ENCODE measurements around the gene RTN4RL1.
"Not testable (repeated sequence)": the region's sequence is repeated elsewhere in the genome, so short reads cannot be mapped to it uniquely, and the experiment has no call there.

The RTN4RL1 gene

DNA sequence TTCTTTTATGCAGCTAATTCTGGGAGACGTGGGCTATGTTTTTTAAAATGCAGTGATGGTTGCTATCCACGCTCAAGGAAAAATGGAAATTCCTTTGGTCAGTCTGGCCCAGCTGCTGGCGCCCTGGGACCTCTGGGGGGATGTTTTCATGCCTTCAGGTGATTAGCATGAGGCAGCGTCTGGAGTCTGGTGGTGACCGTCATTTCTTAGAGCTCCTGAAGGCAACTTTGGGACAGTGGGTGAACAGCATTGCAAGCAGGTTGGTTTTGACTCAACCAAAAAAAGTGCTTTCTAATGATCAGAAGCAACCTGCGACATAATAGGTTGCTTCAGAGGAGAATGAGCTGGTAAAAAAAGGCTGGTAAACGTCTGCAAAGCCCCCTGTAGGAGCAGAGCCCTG lies 113.0 kb downstream of the RTN4RL1 start:
- no peak for DNase-seq

GRCh38 chr17:1909985-1910384 lies 115.1 kb downstream of the RTN4RL1 start:
- DNase-seq, result no peak

GRCh38 chr17:1908699-1909309 lies 116.3 kb downstream of the RTN4RL1 start:
- DNase-seq, result peak; percentile 46

GRCh38 chr17:1907909-1908698 lies 117.0 kb downstream of the RTN4RL1 start:
- DNase-seq, result peak; percentile 12

DNA sequence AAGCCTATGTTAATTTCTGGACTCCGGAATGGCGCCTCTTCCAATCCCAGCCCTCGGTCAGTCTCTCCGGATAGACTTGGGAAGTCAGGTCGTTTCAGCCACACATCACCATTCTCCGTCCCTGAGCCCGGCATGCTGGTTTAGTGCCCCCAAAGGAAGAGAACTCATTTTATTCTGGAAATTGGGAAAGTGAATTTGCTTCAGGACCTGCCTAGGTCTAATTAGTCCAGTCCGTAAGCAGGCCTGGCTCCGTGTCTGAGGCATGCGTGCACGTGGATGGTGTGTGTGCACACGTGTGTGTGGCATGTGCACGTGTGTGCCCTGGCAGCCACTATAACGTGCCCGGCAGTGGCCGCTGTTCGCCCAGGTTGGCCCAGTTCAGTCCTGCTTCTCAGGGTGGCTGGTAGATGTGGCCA lies 117.9 kb downstream of the RTN4RL1 start:
- no peak for DNase-seq

DNA sequence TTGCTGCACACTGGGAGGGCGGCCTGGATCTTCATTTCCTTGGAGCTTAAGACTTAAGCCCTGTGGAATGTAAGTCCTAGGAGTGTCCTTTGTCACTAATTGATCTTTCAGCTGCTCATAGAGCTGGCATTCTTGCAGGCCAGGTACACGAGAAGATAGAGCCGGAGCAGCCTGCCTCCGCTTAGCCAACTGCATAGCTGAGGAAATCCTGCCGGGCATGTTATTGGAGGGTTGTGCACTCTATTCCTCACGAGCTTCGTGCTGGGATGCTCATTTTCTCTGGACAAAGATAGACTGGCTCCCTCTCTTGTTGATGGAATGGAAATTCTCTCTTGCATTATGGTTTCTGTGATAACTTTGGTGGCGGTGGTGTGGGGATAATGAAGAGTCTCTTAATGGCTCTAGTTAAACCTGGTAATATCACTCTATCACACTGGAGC lies 118.5 kb downstream of the RTN4RL1 start:
- DNase-seq, result no peak

- DNase-seq, result no peak
These were observed 119.8 kb downstream of the RTN4RL1 start for GRCh38 chr17:1905190-1905913.

DNA sequence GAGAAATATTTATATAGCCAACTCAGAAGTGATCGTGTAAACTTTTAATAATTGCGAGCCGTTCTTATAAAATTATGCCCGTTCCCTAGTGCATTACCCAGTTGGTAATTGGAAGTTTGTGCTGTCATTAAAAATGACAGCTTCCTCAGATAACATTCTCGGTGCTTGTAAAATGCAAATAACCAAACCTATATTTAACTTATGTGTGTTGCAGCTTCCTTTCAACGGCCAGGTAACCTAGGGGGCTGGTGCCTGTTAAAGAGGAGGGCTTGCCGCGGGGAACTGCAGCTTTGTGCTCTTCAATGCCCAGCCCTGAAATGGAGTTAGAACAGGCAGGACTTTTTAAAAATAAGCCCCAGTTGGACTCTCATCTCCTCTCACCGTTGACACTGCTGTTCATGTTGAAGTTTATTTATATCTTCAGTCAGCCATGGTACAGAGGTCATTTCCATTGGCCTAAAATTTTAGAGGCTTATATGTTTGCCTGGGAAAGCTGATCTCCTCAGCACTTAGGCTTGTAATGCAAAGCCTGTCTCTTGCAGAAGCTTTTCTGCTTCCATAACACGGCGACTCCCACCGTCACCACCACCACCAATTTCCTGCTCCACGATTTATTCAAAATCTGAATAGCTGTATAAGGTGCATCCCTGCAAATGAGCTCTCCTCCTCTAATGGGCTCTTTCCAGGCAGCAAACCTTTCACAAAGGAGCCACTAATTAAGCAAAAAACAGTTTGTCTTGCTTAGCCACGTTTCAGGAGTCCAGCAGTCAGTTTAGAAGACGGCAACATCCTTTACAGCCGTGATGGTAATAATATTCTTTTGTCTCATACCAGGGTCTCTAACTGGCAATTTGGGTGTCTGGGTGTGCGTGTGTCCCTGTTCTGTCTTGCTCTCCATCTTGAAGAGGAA lies 120.6 kb downstream of the RTN4RL1 start:
- DNase-seq, result no peak

- no peak for DNase-seq
These were observed 125.6 kb downstream of the RTN4RL1 start for GRCh38 chr17:1899403-1900000.

- DNase-seq, result no peak
These were observed 126.3 kb downstream of the RTN4RL1 start for GRCh38 chr17:1898872-1899271.

DNA sequence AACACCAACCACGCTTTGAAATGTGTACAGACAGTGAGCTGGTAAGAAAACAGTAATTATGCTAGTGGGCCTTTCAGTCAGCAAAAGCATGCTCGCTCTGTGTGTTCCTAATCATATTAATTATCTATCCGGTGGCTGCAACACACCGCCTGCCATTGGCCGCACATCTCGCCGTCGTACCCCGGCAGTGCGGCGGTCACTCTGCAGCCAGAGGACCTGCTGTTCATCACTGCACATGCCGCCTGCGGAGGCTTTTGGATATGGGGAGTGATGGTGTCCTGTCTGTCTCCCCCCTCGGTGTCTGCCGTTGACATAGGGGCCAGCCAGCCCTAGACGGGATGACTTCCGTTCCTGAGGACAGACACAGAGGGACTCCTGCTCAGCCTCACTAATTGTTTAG lies 126.8 kb downstream of the RTN4RL1 start:
- DNase-seq, result no peak

DNA sequence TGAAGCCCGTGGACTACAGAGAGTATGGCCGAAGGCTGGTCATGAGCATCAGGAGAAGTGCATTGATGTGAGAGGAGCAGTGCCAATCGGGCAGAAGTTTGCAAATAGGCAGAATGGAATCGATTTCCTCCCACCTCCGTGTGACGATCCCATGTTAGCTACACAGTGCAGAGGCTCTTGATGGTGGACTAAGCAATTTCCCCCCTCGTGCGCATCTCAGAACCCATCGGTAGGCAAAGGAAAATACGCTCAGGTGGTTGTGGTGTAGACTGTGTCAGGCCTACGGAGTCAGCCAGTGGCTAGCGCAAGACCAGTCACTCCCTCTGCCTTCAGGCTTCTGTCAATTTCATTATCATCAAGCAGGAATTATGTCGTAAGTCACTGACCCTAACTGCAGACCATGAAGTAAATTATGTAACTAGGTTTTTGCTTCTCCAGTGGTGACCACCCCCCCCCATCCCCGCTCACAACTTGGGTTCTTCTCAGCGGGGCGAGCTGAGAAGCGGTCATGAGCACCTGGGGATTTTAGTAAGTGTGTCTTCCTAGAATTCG lies 128.0 kb downstream of the RTN4RL1 start:
- no peak for DNase-seq

- no peak for DNase-seq
These were observed 128.7 kb downstream of the RTN4RL1 start for GRCh38 chr17:1896243-1897104.

- DNase-seq, result not testable (repeated sequence)
These were observed 129.7 kb downstream of the RTN4RL1 start for GRCh38 chr17:1895479-1895878.

DNA sequence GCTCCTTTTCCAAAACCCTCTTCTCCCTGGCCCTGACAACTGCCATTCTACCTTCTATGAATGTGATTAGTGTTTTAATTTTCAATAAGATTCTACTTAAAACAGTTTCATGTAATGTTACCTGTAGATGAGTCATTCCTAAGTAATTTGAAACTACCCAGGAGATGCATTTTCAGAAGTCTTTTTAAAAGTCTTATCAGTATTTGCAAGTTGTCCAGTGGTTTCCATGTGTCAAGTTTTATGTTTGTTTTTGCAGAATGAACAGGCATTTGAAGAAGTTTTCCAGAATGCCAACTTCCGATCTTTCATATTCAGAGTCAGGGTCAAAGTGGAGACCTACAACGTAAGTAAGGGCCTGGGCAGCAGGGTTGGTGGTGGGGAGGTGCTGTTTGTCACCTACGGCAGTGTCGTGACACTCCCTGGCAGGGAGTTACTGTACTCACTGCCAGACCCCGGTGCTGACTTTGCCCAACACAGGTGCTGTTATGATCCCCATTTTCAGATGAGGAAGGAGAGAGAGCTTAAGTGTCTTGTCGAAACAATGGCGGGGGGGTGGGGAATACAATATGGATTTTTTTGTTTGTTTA lies 130.3 kb downstream of the RTN4RL1 start:
- no peak for DNase-seq

DNA sequence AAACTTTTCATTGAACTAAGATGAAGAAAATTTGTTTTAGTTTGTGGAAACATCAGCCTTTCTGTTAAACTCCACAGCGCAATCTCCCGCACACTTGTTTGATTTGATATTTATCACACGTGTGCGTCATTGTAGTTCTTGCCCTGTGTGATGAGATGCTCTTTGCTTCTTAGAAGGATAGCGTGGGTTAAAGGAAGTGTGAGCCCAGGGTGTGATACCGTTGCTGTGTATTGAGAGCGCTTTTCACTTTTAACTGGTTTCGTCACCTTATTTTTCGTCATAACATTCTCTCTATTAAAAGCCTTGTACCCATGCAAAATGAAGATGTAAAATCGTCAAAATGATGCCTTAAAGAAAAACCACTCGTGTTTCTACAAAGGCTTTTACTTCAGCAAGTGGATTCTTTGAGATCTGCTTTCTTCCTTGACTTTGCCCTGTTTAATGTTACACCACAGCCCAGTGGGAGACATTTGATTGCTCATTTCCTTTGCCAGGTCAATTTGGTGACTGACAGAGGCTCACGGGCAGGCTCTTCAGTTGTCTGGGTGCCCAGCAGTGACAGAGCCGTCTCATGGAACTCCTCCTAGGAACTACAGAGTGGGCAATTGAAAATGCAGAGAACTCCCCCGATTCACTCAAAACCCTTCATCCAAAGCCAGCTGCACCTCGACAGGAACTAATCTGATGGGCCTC lies 134.2 kb downstream of the RTN4RL1 start:
- DNase-seq, result peak; percentile 45

DNA sequence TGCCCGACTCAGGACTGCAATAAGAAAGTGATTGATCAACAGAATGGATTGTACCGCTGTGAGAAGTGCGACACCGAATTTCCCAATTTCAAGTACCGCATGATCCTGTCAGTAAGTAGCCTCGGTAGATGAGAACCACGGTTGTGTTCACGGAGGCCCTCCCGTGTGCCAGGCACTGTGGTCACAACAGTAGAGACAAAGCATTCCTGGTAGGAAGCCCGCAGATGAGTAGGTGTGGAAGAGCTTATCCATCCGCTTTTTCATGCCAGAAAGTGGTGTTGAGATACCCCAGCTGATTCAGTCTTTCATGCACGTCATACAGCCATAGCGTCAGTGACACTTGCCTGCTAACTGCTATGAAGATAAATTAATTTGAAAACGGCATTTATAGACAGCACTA lies 136.4 kb downstream of the RTN4RL1 start:
- no peak for DNase-seq
